Neuronal stem cell (in vitro differentiated cells): ENCODE measurements around the gene NR5A2.
A peak's percentile ranks its signal among the peaks of the same experiment; 100 is the strongest.

Experiments
- DNase-seq: peaks from one replicate; pipeline ENCODE4 v3.0.0-alpha.2; 2013; ENCODE audit warnings: low spot score
- H2AFZ ChIP-seq: one replicate; pipeline ENCODE4 v1.6.1; 2013; ENCODE audit warnings: mild to moderate bottlenecking, low read length, inconsistent platforms
- H2AK5ac ChIP-seq: 2 replicates; pipeline ENCODE4 v1.6.1; 2013; ENCODE audit warnings: low read depth, mild to moderate bottlenecking, inconsistent platforms, low read length, moderate library complexity, mixed read lengths
- H2BK120ac ChIP-seq: 2 replicates; pipeline ENCODE4 v1.6.1; 2013; ENCODE audit warnings: low read depth, mild to moderate bottlenecking, inconsistent platforms, low read length, moderate library complexity, mixed read lengths
- H2BK12ac ChIP-seq: one replicate; pipeline ENCODE4 v1.6.1; 2013; ENCODE audit warnings: low read length, inconsistent platforms
- H2BK15ac ChIP-seq: 2 replicates; pipeline ENCODE4 v1.6.1; 2013; ENCODE audit warnings: mild to moderate bottlenecking, low read length, inconsistent platforms, mixed read lengths
- H2BK5ac ChIP-seq: one replicate; pipeline ENCODE4 v1.6.1; 2013; ENCODE audit warnings: inconsistent platforms, mild to moderate bottlenecking, low read length, moderate library complexity
- H3K14ac ChIP-seq: one replicate; pipeline ENCODE4 v1.6.1; 2013; ENCODE audit warnings: low read length, inconsistent platforms
- H3K18ac ChIP-seq: 2 replicates; pipeline ENCODE4 v1.6.1; 2013; ENCODE audit warnings: low read length, inconsistent platforms
- H3K23ac ChIP-seq: 2 replicates; pipeline ENCODE4 v1.6.1; 2013; ENCODE audit warnings: low read depth, mild to moderate bottlenecking, mixed read lengths, low read length, inconsistent platforms; ENCODE audit not compliant: poor library complexity
- H3K27ac ChIP-seq: replicated peaks from 3 replicates; pipeline ENCODE4 v1.5.1; 2013; ENCODE audit warnings: low read length, inconsistent platforms
- H3K27me3 ChIP-seq, 3 experiments: 2 replicates each; pipeline ENCODE4 v1.6.1; 2013; ENCODE audit warnings: low read length in 3 of 3, mild to moderate bottlenecking in 2 of 3, inconsistent platforms in 1 of 3, low read depth in 1 of 3, mixed read lengths in 1 of 3, moderate library complexity in 1 of 3; ENCODE audit not compliant: control insufficient read depth in 3 of 3, insufficient read depth in 3 of 3
- H3K36me3 ChIP-seq, 2 donors: replicated peaks in 1 of 2; 2 replicates each; pipeline ENCODE4 v1.6.1; 2013; ENCODE audit warnings: low read length in 2 of 2; ENCODE audit not compliant: control insufficient read depth in 2 of 2, insufficient read depth in 2 of 2
- H3K4ac ChIP-seq: 2 replicates; pipeline ENCODE4 v1.6.1; 2013; ENCODE audit warnings: inconsistent platforms, mild to moderate bottlenecking, low read length, moderate library complexity
- H3K4me1 ChIP-seq, 2 donors: 1 replicate in 1 of 2; 2 replicates in 1 of 2; pipeline ENCODE4 v1.6.1; 2013; ENCODE audit warnings: low read length in 2 of 2, low read depth in 1 of 2; ENCODE audit not compliant: control insufficient read depth in 2 of 2, insufficient read depth in 1 of 2
- H3K4me2 ChIP-seq: one replicate; pipeline ENCODE4 v1.6.1; 2013; ENCODE audit warnings: mild to moderate bottlenecking, low read length, inconsistent platforms; ENCODE audit not compliant: insufficient read depth, poor library complexity, severe bottlenecking
- H3K4me3 ChIP-seq, 2 donors: 2 replicates each; pipeline ENCODE4 v1.5.1; 2013; ENCODE audit warnings: low read length in 2 of 2, mild to moderate bottlenecking in 2 of 2, inconsistent platforms in 1 of 2, moderate library complexity in 1 of 2
- H3K79me1 ChIP-seq: one replicate; pipeline ENCODE4 v1.6.1; 2013; ENCODE audit warnings: low read depth, mild to moderate bottlenecking, inconsistent platforms, low read length, moderate library complexity
- H3K9ac ChIP-seq: one replicate; pipeline ENCODE4 v1.6.1; 2013; ENCODE audit warnings: mild to moderate bottlenecking, low read depth, low read length, inconsistent platforms; ENCODE audit not compliant: poor library complexity
- H3K9me3 ChIP-seq, 2 donors: replicated peaks in 1 of 2; 2 replicates each; pipeline versions ENCODE3 to v1.6.1; 2013; ENCODE audit warnings: low read length in 2 of 2, mild to moderate bottlenecking in 2 of 2, inconsistent platforms in 1 of 2, low read depth in 1 of 2, mixed read lengths in 1 of 2, moderate library complexity in 1 of 2; ENCODE audit not compliant: control insufficient read depth in 2 of 2, insufficient read depth in 1 of 2
- H4K8ac ChIP-seq: one replicate; pipeline ENCODE4 v1.6.1; 2013; ENCODE audit warnings: low read depth, mild to moderate bottlenecking, inconsistent platforms, low read length, moderate library complexity
- H4K91ac ChIP-seq: one replicate; pipeline ENCODE4 v1.6.1; 2013; ENCODE audit warnings: low read length, low read depth, mild to moderate bottlenecking, inconsistent platforms; ENCODE audit not compliant: poor library complexity
- WGBS, 2 donors: extraction: QIAGEN DNeasy Blood & Tissue Kit; methylation state at CpG; one replicate each; pipeline ENCODE4 v1.1.7; 2013; ENCODE audit warnings: missing lambda C conversion rate in 2 of 2, mixed read lengths in 1 of 2; ENCODE audit not compliant: insufficient read length in 2 of 2, insufficient replicate concordance in 1 of 2; ENCODE audit errors: extremely low coverage in 2 of 2; 5-methylcytosine and 5-hydroxymethylcytosine counted together

Gene NR5A2

GRCh38 chr1:200194477-200194876 is 167.0 kb downstream of the NR5A2 start:
- no peak overlapping the region for H3K4me2 ChIP-seq
- H3K14ac ChIP-seq, result no peak overlapping the region
- no peak overlapping the region for H4K8ac ChIP-seq
- no peaks in the 10 kb centered on the region for H3K4me1 ChIP-seq
- no peaks in the 10 kb centered on the region for H3K36me3 ChIP-seq
- H2AK5ac ChIP-seq, result no peak overlapping the region
- no peak for DNase-seq
- no peak overlapping the region for H2AFZ ChIP-seq
- no peak overlapping the region for H3K4ac ChIP-seq
- no peak overlapping the region for H2BK120ac ChIP-seq
- H3K79me1 ChIP-seq, result no peaks in the 10 kb centered on the region
- no CpG with 5 or more reads among the region's 8 CpGs for WGBS, 2 donors
- H3K18ac ChIP-seq, result no peak overlapping the region
- H3K9me3 ChIP-seq, result no peaks in the 10 kb centered on the region
- no peak overlapping the region for H3K4me3 ChIP-seq
- no peak overlapping the region for H3K9ac ChIP-seq
- no peak overlapping the region for H4K91ac ChIP-seq
- H2BK12ac ChIP-seq, result no peak overlapping the region
- H3K27ac ChIP-seq, result no peak overlapping the region
- H2BK5ac ChIP-seq, result no peak overlapping the region
- no peak overlapping the region for H2BK15ac ChIP-seq
- no peak overlapping the region for H3K23ac ChIP-seq
- no peaks in the 10 kb centered on the region for H3K27me3 ChIP-seq

DNA sequence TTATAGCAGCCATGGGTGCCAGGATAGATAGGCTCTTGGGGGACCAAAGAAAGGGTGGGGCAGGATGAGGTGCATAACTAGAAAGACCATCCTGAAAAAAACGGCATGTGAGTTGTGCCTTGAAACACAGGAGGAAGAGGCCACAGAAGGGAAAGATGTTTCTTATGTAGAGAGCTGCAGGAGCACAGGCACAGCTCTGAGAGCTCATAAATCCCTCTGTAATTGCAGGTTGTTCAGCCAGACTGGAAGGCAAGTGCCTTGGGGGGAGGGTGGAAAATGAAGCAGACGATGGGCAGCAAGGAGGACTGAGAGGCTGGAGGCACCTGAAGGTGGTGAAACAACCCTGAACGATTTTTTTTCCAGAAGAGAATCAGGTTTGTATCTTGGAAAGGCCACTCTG is 170.7 kb downstream of the NR5A2 start:
- no peaks in the 10 kb centered on the region for H3K36me3 ChIP-seq
- H3K27ac ChIP-seq, result no peak overlapping the region
- H3K4me1 ChIP-seq, result no peaks in the 10 kb centered on the region
- no peak overlapping the region for H3K23ac ChIP-seq
- H4K91ac ChIP-seq, result no peak overlapping the region
- no peak overlapping the region for H3K4me2 ChIP-seq
- H2BK15ac ChIP-seq, result no peak overlapping the region
- no peak overlapping the region for H2BK120ac ChIP-seq
- H4K8ac ChIP-seq, result no peak overlapping the region
- H3K9ac ChIP-seq, result no peak overlapping the region
- H3K4ac ChIP-seq, result no peak overlapping the region
- no peak overlapping the region for H3K14ac ChIP-seq
- peaks cover 0 to 6% of the 10 kb centered on the region in 2 donors for H3K9me3 ChIP-seq
- no peak overlapping the region for H2BK5ac ChIP-seq
- no peak overlapping the region for H3K18ac ChIP-seq
- H2AK5ac ChIP-seq, result no peak overlapping the region
- no peak overlapping the region for H2BK12ac ChIP-seq
- peak overlapping the region; percentile 45 for H2AFZ ChIP-seq
- WGBS, 2 donors, result no CpG with 5 or more reads among the region's 3 CpGs
- no peak for DNase-seq
- no peaks in the 10 kb centered on the region for H3K79me1 ChIP-seq
- H3K27me3 ChIP-seq, result no peaks in the 10 kb centered on the region
- no peak overlapping the region for H3K4me3 ChIP-seq

DNA sequence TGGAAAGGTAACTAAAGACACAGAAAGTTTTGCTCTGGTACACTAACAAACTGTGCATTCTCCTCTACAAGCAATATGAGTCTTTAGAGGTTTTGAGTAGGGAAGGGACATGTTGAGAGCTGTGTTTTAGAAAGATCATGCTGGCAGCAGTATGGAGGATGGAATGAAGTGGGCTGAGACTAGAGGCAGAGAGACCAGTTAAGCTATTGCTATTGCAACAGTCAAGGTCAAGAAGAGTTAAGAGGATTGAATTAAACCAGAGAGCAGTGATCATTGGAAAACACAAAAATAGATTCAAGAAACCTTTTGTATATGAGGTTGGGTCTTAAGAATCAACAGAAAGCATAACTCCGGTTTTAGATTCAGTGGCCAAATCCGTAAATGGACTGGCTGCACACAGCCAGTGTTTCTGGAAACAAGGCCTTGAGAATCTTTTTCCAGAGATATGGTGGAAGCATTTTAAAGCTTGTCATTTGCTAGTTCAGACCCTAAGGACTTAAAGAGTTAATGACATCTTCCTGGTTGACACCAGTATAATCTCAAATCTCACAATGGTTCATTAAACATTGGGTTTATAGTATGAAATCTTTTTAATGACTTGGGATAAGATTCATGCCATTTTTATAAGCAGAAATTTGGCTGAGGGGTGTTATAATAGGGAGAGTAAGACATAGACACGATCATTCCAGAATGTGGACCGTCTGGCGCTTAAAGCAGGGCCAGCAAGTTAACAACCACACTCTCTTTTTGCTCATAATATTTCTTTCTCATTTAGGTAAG is 177.9 kb downstream of the NR5A2 start:
- Histone ChIP-seq H3K14ac (no peak overlapping the region), H3K4ac (no peak overlapping the region), H2AFZ (peak overlapping the region; percentile 3), H2BK120ac (no peak overlapping the region), H3K9me3 (peaks cover 0 to under 1% of the 10 kb centered on the region in 2 donors), H3K27me3 (no peaks in the 10 kb centered on the region), H2AK5ac (no peak overlapping the region), H3K36me3 (no peaks in the 10 kb centered on the region), H3K4me1 (no peaks in the 10 kb centered on the region), H4K91ac (no peak overlapping the region), H3K23ac (no peak overlapping the region), H4K8ac (no peak overlapping the region), H3K4me2 (no peak overlapping the region), H3K4me3 (no peak overlapping the region), H2BK12ac (no peak overlapping the region), H3K9ac (no peak overlapping the region), H3K27ac (no peak overlapping the region), H3K18ac (no peak overlapping the region), H3K79me1 (no peaks in the 10 kb centered on the region), H2BK15ac (no peak overlapping the region), H2BK5ac (no peak overlapping the region)
- no CpG with 5 or more reads among the region's 5 CpGs for WGBS, 2 donors
- DNase-seq, result no peak

GRCh38 chr1:200206340-200206739 is 178.8 kb downstream of the NR5A2 start:
- no peak overlapping the region for H3K4me2 ChIP-seq
- no peaks in the 10 kb centered on the region for H3K27me3 ChIP-seq
- no peaks in the 10 kb centered on the region for H3K9me3 ChIP-seq
- H4K91ac ChIP-seq, result no peak overlapping the region
- no peak overlapping the region for H3K9ac ChIP-seq
- no peak overlapping the region for H3K18ac ChIP-seq
- H3K4me3 ChIP-seq, result no peak overlapping the region
- no peak overlapping the region for H4K8ac ChIP-seq
- H2BK12ac ChIP-seq, result no peak overlapping the region
- H2BK120ac ChIP-seq, result no peak overlapping the region
- H2AFZ ChIP-seq, result no peak overlapping the region
- no peak overlapping the region for H3K14ac ChIP-seq
- no peak overlapping the region for H3K4ac ChIP-seq
- no peak overlapping the region for H3K27ac ChIP-seq
- no peak overlapping the region for H2AK5ac ChIP-seq
- H3K36me3 ChIP-seq, result no peaks in the 10 kb centered on the region
- no peak overlapping the region for H2BK5ac ChIP-seq
- no peak overlapping the region for H2BK15ac ChIP-seq
- no CpG with 5 or more reads among the region's 3 CpGs for WGBS, 2 donors
- no peak overlapping the region for H3K23ac ChIP-seq
- no peaks in the 10 kb centered on the region for H3K4me1 ChIP-seq
- H3K79me1 ChIP-seq, result no peaks in the 10 kb centered on the region
- DNase-seq, result no peak
